Activated T-helper 1 cell treated with anti-CD3 and anti-CD28 coated beads, Interleukin-12 subunit alpha, Interleukin-12 subunit beta, Interleukin-2, Interleukin-4 antibody, amounts not matched to agents 30 ng/mL and 10 ng/mL and 1 ng/mL, durations not matched to agents 14 hours and 24 hours and 36 hours (primary cell): Measurements from ENCODE around the gene GPR35. TPM values are rescaled to one million over a fixed set of nuclear protein-coding genes. Genes with fewer than 3 reads are reported as not detected.
"Not testable (repeated sequence)": the region's sequence is repeated elsewhere in the genome, so short reads cannot be mapped to it uniquely, and the experiment has no call there.

Experiments used
- DNase-seq: peaks from one replicate; pipeline ENCODE4 v3.0.0; 2021; ENCODE audit warnings: low spot score
- H3K27ac Mint-ChIP-seq: one replicate; pipeline ENCODE4 v1.8.0; 2021; ENCODE audit warnings: mild to moderate bottlenecking, mixed read lengths
- H3K27me3 Mint-ChIP-seq: one replicate; pipeline ENCODE4 v1.8.0; 2022; ENCODE audit warnings: mild to moderate bottlenecking, moderate library complexity, mixed read lengths; ENCODE audit not compliant: insufficient read depth
- H3K36me3 Mint-ChIP-seq: one replicate; pipeline ENCODE4 v1.8.0; 2021; ENCODE audit warnings: low read depth, mixed read lengths
- H3K4me1 Mint-ChIP-seq: one replicate; pipeline ENCODE4 v1.8.0; 2021; ENCODE audit warnings: low read depth, mixed read lengths
- H3K4me3 Mint-ChIP-seq: one replicate; pipeline ENCODE4 v1.8.0; 2021; ENCODE audit warnings: mild to moderate bottlenecking, moderate library complexity, mixed read lengths
- H3K9me3 Mint-ChIP-seq: one replicate; pipeline ENCODE4 v1.8.0; 2021; ENCODE audit warnings: mixed read lengths
- intact Hi-C: fragments of 100-400 bp; cut with micrococcal nuclease; formaldehyde crosslinking; loops from one replicate; pipeline ENCODE4 v1.15.1; 2024
- total RNA-seq: library from RNA; stranded (reverse); gene quantifications from 2 replicates; pipeline ENCODE4 v1.2.3, GENCODE V29; 2022

The GPR35 gene
- total RNA-seq, 1 donor from 2014 or later = 7.6 TPM

- Mint-ChIP-seq H3K27ac (no peak overlapping the region), H3K4me1 (peaks cover 25% of the 10 kb centered on the region), H3K36me3 (peaks cover 38% of the 10 kb centered on the region), H3K4me3 (no peak overlapping the region), H3K27me3 (no peaks in the 10 kb centered on the region), H3K9me3 (peaks cover 12% of the 10 kb centered on the region)
- intact Hi-C loops = no loop called here
- DNase-seq = no peak
These were observed 9.9 kb upstream of the GPR35 start for GRCh38 chr2:240615396-240615795.

DNA sequence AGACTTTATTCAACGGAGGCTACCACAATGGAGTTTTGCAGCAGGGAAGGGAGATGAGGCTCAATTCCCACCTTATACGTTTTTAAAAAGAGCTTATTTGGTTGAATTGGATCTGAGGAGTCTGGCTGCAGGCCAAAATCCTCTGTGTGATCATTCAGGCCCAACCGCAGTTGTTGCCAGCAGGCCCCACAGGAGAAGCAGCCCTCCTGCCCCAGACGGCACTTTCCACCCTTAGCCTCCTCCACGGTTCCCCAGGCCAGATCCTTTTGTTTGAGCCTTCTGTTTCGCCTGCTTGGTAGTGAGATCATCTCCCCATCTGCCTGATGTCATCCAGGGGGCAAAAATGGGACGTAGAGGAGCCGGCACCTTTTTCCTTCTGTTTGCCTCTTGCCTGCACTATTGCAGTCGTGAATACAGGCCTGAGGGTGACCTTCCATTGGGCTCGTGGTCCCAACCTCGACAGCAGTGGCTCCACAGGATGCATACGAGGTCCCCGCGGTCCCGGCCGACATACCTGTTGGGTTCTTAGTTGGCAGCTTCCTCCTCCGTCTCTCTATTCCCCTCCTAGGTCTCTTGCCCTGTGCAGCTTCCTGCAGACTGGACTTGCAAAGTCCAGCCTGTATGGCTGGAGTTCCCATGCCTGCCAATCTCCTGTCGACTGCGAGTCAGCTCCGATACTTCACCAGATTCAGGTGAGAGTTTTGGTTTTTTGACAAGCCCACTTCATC lies 9.3 kb upstream of the GPR35 start:
- Mint-ChIP-seq H3K4me3 (no peak overlapping the region), H3K9me3 (peaks cover 12% of the 10 kb centered on the region), H3K27me3 (no peaks in the 10 kb centered on the region), H3K27ac (no peak overlapping the region), H3K4me1 (peaks cover 30% of the 10 kb centered on the region), H3K36me3 (peaks cover 38% of the 10 kb centered on the region)
- intact Hi-C loops = no loop called here
- DNase-seq = no peak

DNA sequence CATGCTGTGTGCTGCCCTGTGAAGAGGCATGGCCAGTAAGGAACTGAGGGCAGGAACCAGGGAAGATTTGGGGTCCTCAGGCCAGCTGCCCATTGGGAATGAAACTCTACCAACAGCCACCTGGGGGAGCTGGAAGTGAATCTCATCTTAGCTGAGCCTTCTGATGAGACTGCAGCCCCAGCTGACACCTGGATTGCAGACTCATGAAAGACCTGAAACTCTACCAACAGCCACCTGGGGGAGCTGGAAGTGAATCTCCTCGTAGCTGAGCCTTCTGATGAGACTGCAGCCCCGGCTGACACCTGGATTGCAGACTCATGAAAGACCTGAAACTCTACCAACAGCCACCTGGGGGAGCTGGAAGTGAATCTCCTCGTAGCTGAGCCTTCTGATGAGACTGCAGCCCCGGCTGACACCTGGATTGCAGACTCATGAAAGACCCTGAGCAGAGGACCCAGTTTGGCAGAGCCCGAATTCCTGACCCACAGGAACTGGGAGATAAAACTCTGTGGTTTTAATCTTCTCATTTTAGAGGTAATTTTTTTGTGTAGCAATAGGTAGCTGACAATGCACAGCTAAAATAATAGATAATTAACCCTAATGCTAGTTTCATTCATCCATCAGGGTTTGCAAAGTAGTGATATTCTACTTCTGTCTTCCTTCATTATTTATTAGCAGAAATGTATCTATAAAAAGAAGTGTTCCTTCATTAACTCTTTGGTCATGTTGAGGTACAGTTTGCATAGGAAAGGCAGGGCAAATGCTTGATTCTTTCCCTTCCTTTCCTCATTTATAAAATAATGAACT lies 8.2 kb upstream of the GPR35 start:
- Mint-ChIP-seq H3K9me3 (peaks cover 12% of the 10 kb centered on the region), H3K4me1 (peaks cover 41% of the 10 kb centered on the region), H3K36me3 (peaks cover 35% of the 10 kb centered on the region)
- H3K27me3 Mint-ChIP-seq, intact Hi-C loops, H3K4me3 Mint-ChIP-seq, DNase-seq, H3K27ac Mint-ChIP-seq: not testable (repeated sequence)

- Mint-ChIP-seq H3K27me3 (no peaks in the 10 kb centered on the region), H3K9me3 (peaks cover 12% of the 10 kb centered on the region), H3K27ac (no peak overlapping the region), H3K4me1 (peaks cover 52% of the 10 kb centered on the region), H3K4me3 (no peak overlapping the region), H3K36me3 (peaks cover 35% of the 10 kb centered on the region)
- no peak for DNase-seq
- intact Hi-C loops = no loop called here
These were observed 6.5 kb upstream of the GPR35 start for GRCh38 chr2:240618776-240619175.

GRCh38 chr2:240619506-240620148 lies 5.7 kb upstream of the GPR35 start:
- peaks cover 12% of the 10 kb centered on the region for H3K9me3 Mint-ChIP-seq
- H3K36me3 Mint-ChIP-seq = peaks cover 35% of the 10 kb centered on the region
- no peak for DNase-seq
- H3K4me3 Mint-ChIP-seq = no peak overlapping the region
- peaks cover 53% of the 10 kb centered on the region for H3K4me1 Mint-ChIP-seq
- H3K27me3 Mint-ChIP-seq = no peaks in the 10 kb centered on the region
- intact Hi-C loops = loop anchor here (5.0 kb wide), 2 partner anchors 38 to 107 kb away; no protein-coding TSS in a partner anchor
- H3K27ac Mint-ChIP-seq = peak overlapping the region; percentile 46

DNA sequence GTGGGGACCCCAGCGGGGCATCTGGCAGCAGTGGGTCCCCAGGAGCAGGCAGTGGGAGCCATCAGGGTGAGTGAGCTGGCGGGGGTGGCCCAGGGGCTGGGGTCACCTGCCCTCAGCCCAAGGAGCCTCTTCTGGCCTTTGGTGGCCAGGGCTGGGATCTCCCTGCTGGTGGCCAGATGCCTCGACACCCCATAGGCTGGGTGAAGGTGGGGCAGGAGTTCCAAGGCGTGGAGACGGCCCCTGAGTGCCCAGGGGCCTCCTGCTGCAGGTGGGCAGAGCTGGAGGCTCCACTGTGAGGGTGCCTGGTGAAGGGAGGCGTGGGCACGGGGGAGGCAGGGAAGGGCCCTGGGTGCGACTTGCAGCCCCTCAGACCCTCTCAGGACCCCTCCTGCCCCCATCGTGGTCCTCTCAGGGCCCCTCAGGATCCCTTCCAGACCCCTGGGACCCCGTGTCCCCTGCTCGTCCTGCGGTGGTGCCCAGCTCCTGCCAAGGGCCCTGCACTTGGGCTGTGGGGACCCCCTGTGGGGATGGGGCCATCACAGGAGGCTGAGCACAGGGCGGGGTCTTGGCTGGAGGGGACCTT lies 5.0 kb upstream of the GPR35 start:
- Mint-ChIP-seq H3K9me3 (peaks cover 12% of the 10 kb centered on the region), H3K27ac (no peak overlapping the region), H3K27me3 (no peaks in the 10 kb centered on the region), H3K4me3 (no peak overlapping the region), H3K36me3 (peaks cover 35% of the 10 kb centered on the region), H3K4me1 (peaks cover 55% of the 10 kb centered on the region)
- intact Hi-C loops = loop anchor here (5.0 kb wide), 2 partner anchors 37 to 108 kb away; no protein-coding TSS in a partner anchor
- DNase-seq = no peak

DNA sequence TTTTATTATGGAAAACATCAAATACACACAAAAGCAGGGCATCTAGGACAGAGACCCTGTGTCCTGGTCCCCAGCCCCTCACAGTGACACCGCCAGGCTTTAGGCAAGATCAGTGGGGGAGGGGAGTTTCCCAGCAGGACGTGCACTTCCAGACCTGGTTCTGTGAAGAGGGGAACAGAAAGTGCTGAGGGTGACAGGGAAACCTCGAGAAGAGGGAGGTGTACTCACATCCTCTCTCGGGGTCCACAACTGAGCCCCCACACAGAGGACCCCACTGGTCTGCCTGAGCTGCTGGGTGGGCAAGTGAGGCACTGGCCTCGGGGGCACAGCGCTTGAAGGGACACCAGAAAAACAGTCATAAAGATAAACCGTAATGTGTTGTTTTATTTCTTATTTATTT lies 4.4 kb upstream of the GPR35 start:
- Mint-ChIP-seq H3K4me3 (peak overlapping the region; percentile 22), H3K9me3 (peaks cover 12% of the 10 kb centered on the region), H3K27ac (peak overlapping the region; percentile 68), H3K27me3 (no peaks in the 10 kb centered on the region), H3K36me3 (peaks cover 29% of the 10 kb centered on the region), H3K4me1 (peaks cover 54% of the 10 kb centered on the region)
- no peak for DNase-seq
- intact Hi-C loops = loop anchor here (1.0 to 5.0 kb wide), 5 partner anchors 35 to 109 kb away; partner anchors contain the start of gene CAPN10

GRCh38 chr2:240622060-240622411 lies 3.2 kb upstream of the GPR35 start:
- DNase-seq = no peak
- Mint-ChIP-seq H3K4me1 (peaks cover 61% of the 10 kb centered on the region), H3K9me3 (peaks cover 9% of the 10 kb centered on the region), H3K36me3 (peaks cover 27% of the 10 kb centered on the region), H3K4me3 (peak overlapping the region; percentile 10), H3K27ac (peak overlapping the region; percentile 95), H3K27me3 (no peaks in the 10 kb centered on the region)
- intact Hi-C loops = loop anchor here (5.0 kb wide), 2 partner anchors 35 to 110 kb away; no protein-coding TSS in a partner anchor

- peak overlapping the region; percentile 42 for H3K4me3 Mint-ChIP-seq
- peaks cover 5% of the 10 kb centered on the region for H3K9me3 Mint-ChIP-seq
- intact Hi-C loops = loop anchor here (5.0 kb wide), 2 partner anchors 35 to 110 kb away; no protein-coding TSS in a partner anchor
- no peak for DNase-seq
- no peaks in the 10 kb centered on the region for H3K27me3 Mint-ChIP-seq
- H3K4me1 Mint-ChIP-seq = peaks cover 61% of the 10 kb centered on the region
- H3K36me3 Mint-ChIP-seq = peaks cover 24% of the 10 kb centered on the region
- H3K27ac Mint-ChIP-seq = peak overlapping the region; percentile 95
These were observed 2.6 kb upstream of the GPR35 start for GRCh38 chr2:240622531-240623235.

DNA sequence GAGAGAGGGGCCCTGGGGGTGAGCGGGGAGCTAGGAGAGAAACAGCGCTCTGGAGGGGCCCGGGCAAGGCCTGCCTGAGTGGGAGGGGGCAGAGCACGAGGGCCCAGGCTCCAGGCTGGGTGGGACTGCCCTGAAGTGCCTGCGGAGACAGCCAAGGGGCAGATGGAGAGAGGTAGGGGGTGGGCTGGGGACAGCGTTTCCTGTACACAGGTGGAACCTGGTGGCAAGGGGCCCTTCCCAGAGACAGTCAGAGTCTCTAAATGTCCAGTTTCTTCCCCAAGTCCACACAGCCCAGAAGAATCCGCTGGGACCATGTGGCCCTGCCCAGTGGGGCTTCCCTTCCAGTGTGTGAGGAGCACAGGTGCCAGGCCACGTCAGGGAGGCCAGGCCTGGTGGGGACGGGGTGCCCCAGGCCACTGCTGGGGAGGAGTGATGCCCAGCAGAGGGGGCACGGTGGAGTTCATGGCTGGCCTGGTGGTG lies 1.7 kb upstream of the GPR35 start:
- Mint-ChIP-seq H3K36me3 (peaks cover 18% of the 10 kb centered on the region), H3K27ac (no peak overlapping the region), H3K4me3 (no peak overlapping the region), H3K4me1 (peaks cover 60% of the 10 kb centered on the region), H3K9me3 (no peaks in the 10 kb centered on the region), H3K27me3 (no peaks in the 10 kb centered on the region)
- no peak for DNase-seq
- intact Hi-C loops = loop anchor here (5.0 kb wide), 2 partner anchors 34 to 111 kb away; no protein-coding TSS in a partner anchor

DNA sequence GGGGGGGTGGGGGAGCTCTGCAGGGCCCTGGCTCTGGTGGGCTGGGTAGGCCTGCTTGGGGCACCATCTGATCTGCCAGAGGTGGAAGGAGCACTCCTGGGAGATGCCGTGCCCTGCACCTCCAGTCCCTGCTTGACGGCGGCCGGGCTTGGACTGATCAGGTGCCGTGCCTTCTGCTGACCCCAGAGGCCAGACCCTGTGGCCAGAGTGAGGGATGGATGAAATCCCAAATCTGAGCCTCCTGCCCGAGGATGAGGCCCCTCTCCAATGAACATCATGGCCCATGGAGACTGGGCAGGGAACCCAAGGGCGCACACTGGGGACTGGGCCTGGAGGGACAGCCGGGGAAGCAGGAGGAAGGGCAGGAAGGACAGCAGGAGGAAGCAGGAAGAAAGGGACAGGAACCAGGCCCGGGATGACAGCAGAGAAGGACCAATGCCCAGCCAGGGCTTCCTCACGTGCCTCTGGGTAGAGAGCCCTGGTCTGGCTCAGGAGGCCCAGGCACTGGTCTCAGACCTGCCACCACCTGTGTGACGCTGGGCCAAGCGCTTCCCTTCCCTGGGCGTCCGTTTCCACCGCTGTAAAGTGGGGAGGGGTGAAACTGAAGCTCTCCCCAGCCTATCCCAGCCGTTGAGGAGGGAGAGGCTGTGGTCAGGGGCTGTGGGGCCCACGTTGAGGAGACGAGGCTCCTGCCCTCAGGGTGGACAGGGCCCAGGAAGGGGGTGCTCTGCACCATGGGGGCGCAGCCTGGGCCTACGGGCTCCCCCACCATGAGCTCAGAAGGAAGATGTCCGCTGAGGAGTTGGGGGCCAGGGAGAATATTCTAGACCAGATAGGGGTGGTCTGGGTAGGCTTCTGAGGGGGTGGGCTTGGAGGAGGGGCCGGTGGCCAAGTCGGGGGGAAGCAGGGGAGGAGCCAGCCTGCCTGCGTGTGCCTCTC lies 1.0 kb upstream of the GPR35 start:
- no peaks in the 10 kb centered on the region for H3K27me3 Mint-ChIP-seq
- H3K27ac Mint-ChIP-seq = peak overlapping the region; percentile 83
- H3K36me3 Mint-ChIP-seq = peaks cover 11% of the 10 kb centered on the region
- intact Hi-C loops = loop anchor here (5.0 kb wide), 2 partner anchors 33 to 112 kb away; no protein-coding TSS in a partner anchor
- H3K4me3 Mint-ChIP-seq = peak overlapping the region; percentile 69
- peaks cover 53% of the 10 kb centered on the region for H3K4me1 Mint-ChIP-seq
- DNase-seq = no peak
- no peaks in the 10 kb centered on the region for H3K9me3 Mint-ChIP-seq
